ENCODE measurements around the gene DPP8.

DPP8 gene

GRCh38 chr15:65524226-65524625 is 6.7 kb upstream of the DPP8 start:
- Histone ChIP-seq H3K9me3 (ENCODE audit: insufficient read depth, low read length) (no peaks in the 10 kb centered on the region), H3K27me3 (ENCODE audit: low read depth, low read length) (peaks cover 6% of the 10 kb centered on the region), H2AFZ (ENCODE audit: low read depth, low read length) (no peak overlapping the region), H4K20me1 (ENCODE audit: insufficient read depth, low read length) (no peaks in the 10 kb centered on the region), H3K79me2 (ENCODE audit: low read length) (no peaks in the 10 kb centered on the region), H3K4me2 (ENCODE audit: low read length) (no peak overlapping the region), H3K9ac (ENCODE audit: low read length) (no peak overlapping the region), H3K4me1 (ENCODE audit: low read length) (no peaks in the 10 kb centered on the region), H3K4me3 (ENCODE audit: low read length) (no peak overlapping the region), H3K27ac (ENCODE audit: low read length) (no peak overlapping the region), H3K36me3 (replicated peaks; ENCODE audit: low read depth, low read length) (no peaks in the 10 kb centered on the region)
- TF ChIP-seq EZH2phosphoT487 (IDR thresholded peaks at IDR 0.05; ENCODE audit: low read depth) (no peak), CTCF (IDR thresholded peaks at IDR 0.05; ENCODE audit: low read depth, low read length) (no peak)

GRCh38 chr15:65521350-65521749 is 3.9 kb upstream of the DPP8 start:
- H3K9me3 ChIP-seq (ENCODE audit: insufficient read depth, low read length) = no peaks in the 10 kb centered on the region
- H3K27me3 ChIP-seq (ENCODE audit: low read depth, low read length) = peaks cover 6% of the 10 kb centered on the region
- no peak overlapping the region for H3K4me2 ChIP-seq (ENCODE audit: low read length)
- H3K4me1 ChIP-seq (ENCODE audit: low read length) = peaks cover 7% of the 10 kb centered on the region
- H3K79me2 ChIP-seq (ENCODE audit: low read length) = peaks cover 11% of the 10 kb centered on the region
- H3K4me3 ChIP-seq (ENCODE audit: low read length) = no peak overlapping the region
- no peak overlapping the region for H3K27ac ChIP-seq (ENCODE audit: low read length)
- TF ChIP-seq EZH2phosphoT487 (IDR thresholded peaks at IDR 0.05; ENCODE audit: low read depth) = no peak
- no peak overlapping the region for H3K9ac ChIP-seq (ENCODE audit: low read length)
- H4K20me1 ChIP-seq (ENCODE audit: insufficient read depth, low read length) = no peaks in the 10 kb centered on the region
- no peaks in the 10 kb centered on the region for H3K36me3 ChIP-seq (replicated peaks; ENCODE audit: low read depth, low read length)
- no peak overlapping the region for H2AFZ ChIP-seq (ENCODE audit: low read depth, low read length)

- Histone ChIP-seq H4K20me1 (ENCODE audit: insufficient read depth, low read length) (no peaks in the 10 kb centered on the region), H3K9ac (ENCODE audit: low read length) (no peak overlapping the region), H3K27me3 (ENCODE audit: low read depth, low read length) (no peaks in the 10 kb centered on the region), H2AFZ (ENCODE audit: low read depth, low read length) (no peak overlapping the region), H3K4me1 (ENCODE audit: low read length) (peaks cover 16% of the 10 kb centered on the region), H3K36me3 (replicated peaks; ENCODE audit: low read depth, low read length) (peaks cover 4% of the 10 kb centered on the region), H3K4me2 (ENCODE audit: low read length) (no peak overlapping the region), H3K9me3 (ENCODE audit: insufficient read depth, low read length) (no peaks in the 10 kb centered on the region), H3K4me3 (ENCODE audit: low read length) (no peak overlapping the region), H3K27ac (ENCODE audit: low read length) (no peak overlapping the region), H3K79me2 (ENCODE audit: low read length) (peaks cover 36% of the 10 kb centered on the region)
- TF ChIP-seq EZH2phosphoT487 (IDR thresholded peaks at IDR 0.05; ENCODE audit: low read depth) = no peak
- TF ChIP-seq CTCF (IDR thresholded peaks at IDR 0.05; ENCODE audit: low read depth, low read length) = no peak
Observed at GRCh38 chr15:65518633-65519285, 1.3 kb upstream of the DPP8 start.

GRCh38 chr15:65517866-65518207 is 348 bp upstream of the DPP8 start:
- Histone ChIP-seq H3K27ac (ENCODE audit: low read length) (no peak overlapping the region), H3K4me1 (ENCODE audit: low read length) (peaks cover 16% of the 10 kb centered on the region), H3K4me3 (ENCODE audit: low read length) (peak overlapping the region; percentile 86), H3K79me2 (ENCODE audit: low read length) (peaks cover 36% of the 10 kb centered on the region), H3K9ac (ENCODE audit: low read length) (peak overlapping the region; percentile 44; the same call in 1 of the 2 replicates), H3K4me2 (ENCODE audit: low read length) (peak overlapping the region; percentile 70), H4K20me1 (ENCODE audit: insufficient read depth, low read length) (no peaks in the 10 kb centered on the region), H3K9me3 (ENCODE audit: insufficient read depth, low read length) (no peaks in the 10 kb centered on the region), H3K36me3 (replicated peaks; ENCODE audit: low read depth, low read length) (peaks cover 7% of the 10 kb centered on the region), H2AFZ (ENCODE audit: low read depth, low read length) (peak overlapping the region; percentile 97), H3K27me3 (ENCODE audit: low read depth, low read length) (no peaks in the 10 kb centered on the region)
- TF ChIP-seq EZH2phosphoT487 (IDR thresholded peaks at IDR 0.05; ENCODE audit: low read depth) = no peak
- TF ChIP-seq CTCF (IDR thresholded peaks at IDR 0.05; ENCODE audit: low read depth, low read length) = no peak
